HG02798 (cell line): ENCODE measurements around the gene WFDC6.

Source experiments
- ATAC-seq: cut with Tn5 transposase; IDR thresholded peaks from one replicate; pipeline ENCODE4 v1.9.1; 2021; ENCODE audit warnings: mild to moderate bottlenecking; ENCODE audit not compliant: unreplicated experiment, poor library complexity

The WFDC6 gene

GRCh38 chr20:45523821-45524220 lies 15.5 kb downstream of the WFDC6 start:
- ATAC-seq, result no peak

DNA sequence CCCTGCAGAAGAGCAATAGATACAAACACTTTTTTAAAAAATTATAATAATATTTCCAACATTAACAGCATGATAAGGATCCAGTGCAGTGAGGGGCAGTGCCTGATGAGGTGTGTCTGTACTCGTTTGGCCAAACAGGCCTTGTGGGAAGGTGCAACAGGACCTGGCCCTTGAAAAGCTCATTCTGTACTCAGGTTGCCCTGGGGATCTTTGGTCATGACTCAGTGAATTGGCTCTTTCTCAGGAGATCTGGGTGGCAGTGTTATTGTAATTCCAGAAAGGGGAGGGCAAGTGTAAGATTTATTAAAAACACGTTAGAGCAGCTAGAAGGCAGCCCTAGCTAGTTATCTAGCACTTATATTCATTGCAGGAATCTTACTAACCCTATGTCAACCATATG lies 21.0 kb downstream of the WFDC6 start:
- ATAC-seq, result no peak

GRCh38 chr20:45515147-45515913 lies 24.0 kb downstream of the WFDC6 start, which contains the start of gene SPINT3:
Gene SPINT3, minus strand, starts transcription at chr20:45515622. Its CDS starts 14 bp downstream, at chr20:45515608.
- no peak for ATAC-seq

DNA sequence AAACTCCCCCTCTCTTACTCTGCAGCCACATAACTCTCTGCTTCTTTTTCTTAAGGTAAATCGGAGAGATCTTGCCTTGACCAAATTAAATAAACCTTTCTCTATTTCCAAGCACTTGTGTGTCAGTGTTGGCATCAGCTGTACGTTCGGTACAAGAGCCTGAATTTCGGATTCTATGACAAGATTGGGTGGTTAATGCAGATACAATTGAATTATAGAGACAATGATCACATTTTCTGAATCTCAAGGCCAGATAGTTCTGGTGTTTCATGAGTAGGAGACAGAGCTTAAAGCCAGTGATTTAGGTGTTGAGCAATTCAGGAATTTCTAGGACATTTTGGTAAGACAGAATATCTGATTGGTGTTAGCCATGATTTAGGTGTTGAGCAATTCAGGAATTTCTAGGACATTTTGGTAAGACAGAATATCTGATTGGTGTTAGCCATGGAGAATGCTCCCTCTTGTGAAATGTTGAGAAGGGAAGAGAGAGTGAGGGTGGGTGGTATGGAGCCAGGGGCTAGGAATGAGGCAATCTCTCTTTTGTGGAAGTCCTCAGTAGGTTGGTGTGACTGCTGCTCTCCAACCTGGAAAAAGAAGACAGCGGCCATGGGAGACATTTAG lies 28.9 kb downstream of the WFDC6 start:
- no peak for ATAC-seq

DNA sequence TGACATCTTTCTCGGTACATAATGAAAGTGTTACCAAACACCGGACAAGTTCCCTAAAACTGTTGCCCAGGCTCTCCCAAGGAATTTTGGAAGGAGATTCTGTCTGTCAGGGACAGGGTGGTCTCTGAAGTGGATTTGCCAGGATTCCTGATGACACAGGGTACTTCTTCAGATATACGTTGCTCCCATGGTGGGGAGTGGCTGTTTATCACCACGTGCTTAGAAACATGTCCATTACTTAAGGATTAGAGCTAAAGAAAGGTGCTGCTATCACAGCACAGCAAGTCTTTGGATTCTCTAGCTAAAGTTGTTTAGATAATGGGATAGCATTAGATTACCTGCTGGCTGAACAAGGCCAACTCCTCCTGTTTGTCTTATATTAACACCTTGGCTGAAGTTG lies 30.2 kb downstream of the WFDC6 start:
- ATAC-seq, result no peak

- no peak for ATAC-seq
Observed at GRCh38 chr20:45508068-45508886, 31.0 kb downstream of the WFDC6 start.

- no peak for ATAC-seq
Observed at GRCh38 chr20:45507011-45507820, 32.1 kb downstream of the WFDC6 start.

DNA sequence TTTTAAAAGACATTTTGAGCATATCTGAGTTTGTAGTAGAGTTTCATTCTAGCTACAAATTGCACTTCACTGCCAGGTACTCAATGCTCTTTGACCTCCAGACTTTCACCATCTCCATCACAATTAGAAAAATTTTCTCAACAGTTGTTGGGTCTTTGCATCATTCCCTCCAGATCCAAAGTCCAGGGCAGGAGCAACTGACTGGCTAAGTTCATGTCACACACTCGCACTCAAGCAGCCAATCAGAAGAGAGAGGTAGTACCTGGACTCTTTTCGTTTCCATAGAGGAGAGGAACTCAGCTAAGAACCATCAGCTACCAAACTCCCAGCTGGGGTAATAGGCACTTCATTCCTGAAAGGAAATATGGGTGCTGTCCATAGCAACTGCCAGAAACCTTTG lies 32.9 kb downstream of the WFDC6 start:
- no peak for ATAC-seq

- no peak for ATAC-seq
Observed at GRCh38 chr20:45503403-45503802, 35.9 kb downstream of the WFDC6 start.

GRCh38 chr20:45502561-45502960 lies 36.7 kb downstream of the WFDC6 start:
- no peak for ATAC-seq

- ATAC-seq, result no peak
Observed at GRCh38 chr20:45501600-45501999, 37.7 kb downstream of the WFDC6 start.

DNA sequence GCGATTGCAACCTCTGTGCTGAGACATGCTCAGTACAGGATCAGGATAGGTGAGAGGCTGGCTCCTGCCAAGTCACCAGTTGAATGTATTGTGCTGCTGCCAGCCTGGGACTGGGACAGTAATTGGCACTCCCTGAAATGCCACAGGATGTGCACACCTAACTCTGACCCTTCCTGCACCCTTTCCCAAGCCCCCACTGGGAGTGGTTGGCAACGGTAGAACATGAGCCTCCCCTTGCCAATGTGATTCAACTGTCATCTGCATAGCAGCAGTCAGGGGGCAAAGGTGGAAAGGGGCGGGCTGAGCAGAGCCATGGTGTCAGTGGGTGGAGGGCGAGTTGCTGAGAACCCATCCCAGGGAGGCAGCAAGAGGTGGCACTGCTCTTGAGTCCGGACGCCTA lies 39.3 kb downstream of the WFDC6 start:
- ATAC-seq, result no peak

DNA sequence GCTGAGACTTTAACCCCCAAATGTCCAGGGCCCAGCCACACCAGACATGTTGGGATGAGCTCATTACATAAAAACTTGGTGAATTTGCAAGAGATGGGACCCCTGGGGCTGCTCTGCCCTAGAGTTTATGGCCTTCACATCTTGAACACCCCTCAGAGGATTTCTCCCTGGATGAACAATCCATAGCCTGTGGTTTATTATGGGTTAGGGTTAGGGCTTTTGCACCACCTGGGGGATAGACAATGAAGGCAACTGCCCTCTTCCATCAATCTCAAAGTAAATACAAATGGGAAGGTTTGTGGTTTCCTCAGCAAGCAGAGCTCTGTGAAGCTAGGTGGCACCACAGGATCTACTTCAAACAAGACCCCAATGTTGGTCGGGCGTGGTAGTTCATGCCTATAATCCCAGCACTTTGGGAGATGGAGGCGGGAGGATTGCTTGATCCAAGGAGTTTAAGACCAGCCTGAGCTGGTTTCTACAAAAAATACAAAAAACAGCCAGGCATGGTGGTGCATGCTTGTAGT lies 41.2 kb downstream of the WFDC6 start:
- no peak for ATAC-seq

DNA sequence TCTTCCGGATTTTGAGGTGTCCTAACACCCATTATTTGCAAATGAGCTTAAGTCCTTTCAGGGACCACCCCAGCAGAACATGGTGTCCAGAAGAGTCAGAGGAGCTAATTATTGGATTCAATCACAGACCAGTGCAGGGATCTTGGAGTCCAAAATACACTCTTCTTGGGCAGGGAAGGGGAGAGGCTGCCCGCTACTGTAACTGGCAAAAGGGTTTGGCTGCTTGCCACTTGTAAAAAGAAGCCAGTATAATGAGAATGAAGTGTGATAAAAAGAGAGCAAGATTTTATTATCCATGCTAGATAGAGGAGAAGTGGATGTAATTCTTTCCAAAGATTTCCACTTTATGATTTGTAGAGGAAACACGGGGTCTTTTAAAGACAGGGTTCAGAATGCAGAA lies 43.1 kb downstream of the WFDC6 start:
- no peak for ATAC-seq

- ATAC-seq, result no peak
Observed at GRCh38 chr20:45495501-45495941, 43.8 kb downstream of the WFDC6 start.

DNA sequence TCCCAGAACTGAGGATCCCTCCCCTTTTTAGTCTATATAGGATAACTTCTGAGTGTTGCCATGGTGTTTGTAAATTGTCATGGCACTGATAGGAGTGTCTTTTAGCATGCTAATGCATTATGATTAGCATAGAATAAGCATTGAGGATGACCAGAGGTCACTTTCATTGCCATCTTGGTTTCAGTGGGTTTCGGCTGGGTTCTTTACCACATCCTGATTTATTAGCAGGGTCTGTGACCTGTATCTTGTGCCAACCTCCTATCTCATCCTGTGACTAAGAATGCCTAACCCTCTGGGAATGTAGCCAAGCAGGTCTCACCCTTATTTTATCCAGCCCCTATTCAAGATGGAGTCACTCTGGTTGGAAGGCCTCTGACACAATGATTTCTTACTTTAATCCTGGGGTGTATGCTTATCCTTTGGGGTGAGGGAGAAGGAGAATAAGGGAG lies 50.2 kb downstream of the WFDC6 start:
- ATAC-seq, result no peak

- ATAC-seq, result no peak
Observed at GRCh38 chr20:45487231-45487635, 52.0 kb downstream of the WFDC6 start.

- ATAC-seq, result no peak
Observed at GRCh38 chr20:45485388-45485787, 53.9 kb downstream of the WFDC6 start.

GRCh38 chr20:45484676-45485075 lies 54.6 kb downstream of the WFDC6 start:
- ATAC-seq, result no peak
